HepG2 (cell line): Measurements from ENCODE around the gene LIMD2.

Experiments
- BRCA1 ChIP-seq: sonication (generic); formaldehyde crosslinking; IDR thresholded peaks from 2 replicates; pipeline ENCODE4 v1.4.0; 2020; ENCODE audit warnings: missing genetic modification reagents
- HDAC2 ChIP-seq: sonication (generic); formaldehyde crosslinking; IDR thresholded peaks from 2 replicates; pipeline ENCODE4 v1.4.0; 2020; ENCODE audit warnings: missing genetic modification reagents
- MIXL1 ChIP-seq: IDR thresholded peaks from 2 replicates; pipeline ENCODE4 v1.6.1; 2016
- ONECUT2 ChIP-seq: sonication (generic); formaldehyde crosslinking; IDR thresholded peaks from 2 replicates; pipeline ENCODE4 v1.4.0; 2020; ENCODE audit warnings: missing genetic modification reagents
- POLR2A ChIP-seq, 2 experiments: IDR thresholded peaks; 2 replicates each; pipeline ENCODE4 v1.6.1; 2011; ENCODE audit warnings: low read depth in 2 of 2, low read length in 2 of 2, mild to moderate bottlenecking in 1 of 2, moderate library complexity in 1 of 2; ENCODE audit not compliant: insufficient read depth in 1 of 2
- POLR2AphosphoS5 ChIP-seq: IDR thresholded peaks from 2 replicates; pipeline ENCODE4 v1.6.1; 2012; ENCODE audit warnings: low read depth, low read length
- SMC3 ChIP-seq: IDR thresholded peaks from 2 replicates; pipeline ENCODE4 v1.6.1; 2011; ENCODE audit warnings: low read length, improper control_type of control experiment
- SRSF4 ChIP-seq: fragments of 200-400 bp; formaldehyde crosslinking; IDR thresholded peaks from one replicate; pipeline ENCODE4 v1.6.1; 2018; ENCODE audit warnings: mild to moderate bottlenecking, low read depth, low read length, moderate library complexity; ENCODE audit not compliant: poor library complexity, severe bottlenecking
- ZNF431 ChIP-seq: sonication (generic); formaldehyde crosslinking; IDR thresholded peaks from 2 replicates; pipeline ENCODE4 v1.9.0; 2022; ENCODE audit warnings: missing genetic modification reagents, low read depth, mild to moderate bottlenecking, borderline replicate concordance
- ZNF773 ChIP-seq: sonication (generic); formaldehyde crosslinking; IDR thresholded peaks from 2 replicates; pipeline ENCODE4 v1.4.0; 2020; ENCODE audit warnings: missing genetic modification reagents, borderline replicate concordance
- ZSCAN21 ChIP-seq: sonication (generic); formaldehyde crosslinking; IDR thresholded peaks from 2 replicates; pipeline ENCODE4 v1.8.0; 2022; ENCODE audit warnings: mild to moderate bottlenecking, missing genetic modification reagents, moderate library complexity, borderline replicate concordance
- TF ChIP-seq, protein P1 (sequence below): sonication (generic); formaldehyde crosslinking; IDR thresholded peaks from 2 replicates; pipeline ENCODE4 v1.5.0; 2020; ENCODE audit warnings: mild to moderate bottlenecking, missing genetic modification reagents, moderate library complexity
- TF ChIP-seq, protein P2 (sequence below): sonication (generic); formaldehyde crosslinking; IDR thresholded peaks from 2 replicates; pipeline ENCODE4 v1.9.0; 2021; ENCODE audit warnings: missing genetic modification reagents, borderline replicate concordance
- TF ChIP-seq, protein P3 (sequence below): sonication (generic); formaldehyde crosslinking; IDR thresholded peaks from 2 replicates; pipeline ENCODE4 v1.4.0; 2020; ENCODE audit warnings: missing genetic modification reagents

DNA sequence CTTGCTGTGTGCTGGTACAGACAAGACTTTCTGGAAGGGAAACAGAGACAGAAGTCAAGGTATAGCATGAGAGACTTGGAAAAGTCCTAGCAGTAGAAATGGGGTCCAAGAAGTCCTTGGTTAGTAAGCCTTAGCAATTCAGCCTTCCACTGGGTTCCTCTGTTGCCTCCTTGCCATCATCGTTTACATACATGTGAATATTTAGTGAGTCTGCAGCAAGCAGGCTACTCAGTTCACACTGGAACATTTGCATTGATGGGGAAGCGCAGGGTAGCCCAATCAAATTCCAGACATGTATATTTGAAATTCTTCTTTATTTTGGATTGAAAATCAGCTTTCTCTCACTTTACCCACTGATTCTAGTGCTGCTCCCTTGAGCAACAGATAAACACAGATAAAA, 27.1 kb downstream of the LIMD2 start:
- TF ChIP-seq POLR2AphosphoS5 = no peak
- no peak for TF ChIP-seq POLR2A (IDR thresholded peaks at IDR 0.05; ENCODE audit: insufficient read depth in 1 of 2, low read depth in 2 of 2, low read length in 2 of 2)
- no peak for TF ChIP-seq BRCA1 (CRISPR knock-in tag)
- TF ChIP-seq MIXL1 (CRISPR knock-in tag) = no peak
- no peak for TF ChIP-seq SRSF4
- TF ChIP-seq, protein P1, sequence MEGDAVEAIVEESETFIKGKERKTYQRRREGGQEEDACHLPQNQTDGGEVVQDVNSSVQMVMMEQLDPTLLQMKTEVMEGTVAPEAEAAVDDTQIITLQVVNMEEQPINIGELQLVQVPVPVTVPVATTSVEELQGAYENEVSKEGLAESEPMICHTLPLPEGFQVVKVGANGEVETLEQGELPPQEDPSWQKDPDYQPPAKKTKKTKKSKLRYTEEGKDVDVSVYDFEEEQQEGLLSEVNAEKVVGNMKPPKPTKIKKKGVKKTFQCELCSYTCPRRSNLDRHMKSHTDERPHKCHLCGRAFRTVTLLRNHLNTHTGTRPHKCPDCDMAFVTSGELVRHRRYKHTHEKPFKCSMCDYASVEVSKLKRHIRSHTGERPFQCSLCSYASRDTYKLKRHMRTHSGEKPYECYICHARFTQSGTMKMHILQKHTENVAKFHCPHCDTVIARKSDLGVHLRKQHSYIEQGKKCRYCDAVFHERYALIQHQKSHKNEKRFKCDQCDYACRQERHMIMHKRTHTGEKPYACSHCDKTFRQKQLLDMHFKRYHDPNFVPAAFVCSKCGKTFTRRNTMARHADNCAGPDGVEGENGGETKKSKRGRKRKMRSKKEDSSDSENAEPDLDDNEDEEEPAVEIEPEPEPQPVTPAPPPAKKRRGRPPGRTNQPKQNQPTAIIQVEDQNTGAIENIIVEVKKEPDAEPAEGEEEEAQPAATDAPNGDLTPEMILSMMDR = no peak
- TF ChIP-seq SMC3 = no peak
- TF ChIP-seq, protein P2, sequence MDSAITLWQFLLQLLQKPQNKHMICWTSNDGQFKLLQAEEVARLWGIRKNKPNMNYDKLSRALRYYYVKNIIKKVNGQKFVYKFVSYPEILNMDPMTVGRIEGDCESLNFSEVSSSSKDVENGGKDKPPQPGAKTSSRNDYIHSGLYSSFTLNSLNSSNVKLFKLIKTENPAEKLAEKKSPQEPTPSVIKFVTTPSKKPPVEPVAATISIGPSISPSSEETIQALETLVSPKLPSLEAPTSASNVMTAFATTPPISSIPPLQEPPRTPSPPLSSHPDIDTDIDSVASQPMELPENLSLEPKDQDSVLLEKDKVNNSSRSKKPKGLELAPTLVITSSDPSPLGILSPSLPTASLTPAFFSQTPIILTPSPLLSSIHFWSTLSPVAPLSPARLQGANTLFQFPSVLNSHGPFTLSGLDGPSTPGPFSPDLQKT (CRISPR knock-in tag) = no peak
- no peak for TF ChIP-seq ZNF773
- TF ChIP-seq ZSCAN21 = no peak
- TF ChIP-seq, protein P3, sequence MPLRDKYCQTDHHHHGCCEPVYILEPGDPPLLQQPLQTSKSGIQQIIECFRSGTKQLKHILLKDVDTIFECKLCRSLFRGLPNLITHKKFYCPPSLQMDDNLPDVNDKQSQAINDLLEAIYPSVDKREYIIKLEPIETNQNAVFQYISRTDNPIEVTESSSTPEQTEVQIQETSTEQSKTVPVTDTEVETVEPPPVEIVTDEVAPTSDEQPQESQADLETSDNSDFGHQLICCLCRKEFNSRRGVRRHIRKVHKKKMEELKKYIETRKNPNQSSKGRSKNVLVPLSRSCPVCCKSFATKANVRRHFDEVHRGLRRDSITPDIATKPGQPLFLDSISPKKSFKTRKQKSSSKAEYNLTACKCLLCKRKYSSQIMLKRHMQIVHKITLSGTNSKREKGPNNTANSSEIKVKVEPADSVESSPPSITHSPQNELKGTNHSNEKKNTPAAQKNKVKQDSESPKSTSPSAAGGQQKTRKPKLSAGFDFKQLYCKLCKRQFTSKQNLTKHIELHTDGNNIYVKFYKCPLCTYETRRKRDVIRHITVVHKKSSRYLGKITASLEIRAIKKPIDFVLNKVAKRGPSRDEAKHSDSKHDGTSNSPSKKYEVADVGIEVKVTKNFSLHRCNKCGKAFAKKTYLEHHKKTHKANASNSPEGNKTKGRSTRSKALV = no peak
- TF ChIP-seq ZNF431 (CRISPR knock-in tag) = no peak
- no peak for TF ChIP-seq ONECUT2 (CRISPR knock-in tag)
- no peak for TF ChIP-seq HDAC2 (CRISPR knock-in tag)
